HG03064 (cell line): ENCODE measurements around the gene EHMT1.
"Not testable (repeated sequence)": the region's sequence is repeated elsewhere in the genome, so short reads cannot be mapped to it uniquely, and the experiment has no call there.

Experiments used
- ATAC-seq: cut with Tn5 transposase; IDR thresholded peaks from one replicate; pipeline ENCODE4 v1.9.1; 2021; ENCODE audit warnings: low read depth; ENCODE audit not compliant: unreplicated experiment

Gene EHMT1

GRCh38 chr9:137710704-137711103 lies 91.9 kb downstream of the EHMT1 start:
- ATAC-seq = no peak

- ATAC-seq = no peak
These were observed 92.9 kb downstream of the EHMT1 start for GRCh38 chr9:137711678-137712105.

GRCh38 chr9:137715321-137715720 lies 96.5 kb downstream of the EHMT1 start:
- no peak for ATAC-seq

GRCh38 chr9:137715866-137716693 lies 97.3 kb downstream of the EHMT1 start:
- not testable (repeated sequence) for ATAC-seq

GRCh38 chr9:137716694-137717287 lies 98.0 kb downstream of the EHMT1 start:
- ATAC-seq = no peak

- no peak for ATAC-seq
These were observed 99.0 kb downstream of the EHMT1 start for GRCh38 chr9:137717776-137718327.

- ATAC-seq = no peak
These were observed 100.4 kb downstream of the EHMT1 start for GRCh38 chr9:137719194-137719593.

GRCh38 chr9:137720571-137721110 lies 101.8 kb downstream of the EHMT1 start:
- no peak for ATAC-seq

- no peak for ATAC-seq
These were observed 102.7 kb downstream of the EHMT1 start for GRCh38 chr9:137721479-137721878.

- ATAC-seq = no peak
These were observed 103.1 kb downstream of the EHMT1 start for GRCh38 chr9:137721899-137722298.

GRCh38 chr9:137722481-137722880 lies 103.7 kb downstream of the EHMT1 start:
- ATAC-seq = no peak

GRCh38 chr9:137723356-137723755 lies 104.6 kb downstream of the EHMT1 start:
- ATAC-seq = not testable (repeated sequence)

- ATAC-seq = no peak
These were observed 105.1 kb downstream of the EHMT1 start for GRCh38 chr9:137723783-137724445.

GRCh38 chr9:137724818-137725240 lies 106.0 kb downstream of the EHMT1 start:
- ATAC-seq = no peak

GRCh38 chr9:137725598-137725997 lies 106.8 kb downstream of the EHMT1 start:
- ATAC-seq = no peak

- ATAC-seq = peak; percentile 71
These were observed 107.5 kb downstream of the EHMT1 start for GRCh38 chr9:137726336-137726735.

- no peak for ATAC-seq
These were observed 108.0 kb downstream of the EHMT1 start for GRCh38 chr9:137726764-137727163.

GRCh38 chr9:137727716-137728115 lies 108.9 kb downstream of the EHMT1 start:
- no peak for ATAC-seq

GRCh38 chr9:137728444-137729311 lies 109.9 kb downstream of the EHMT1 start:
- no peak for ATAC-seq
